ENCODE data around the gene TFAP2A. TPM values are rescaled to one million over a fixed set of nuclear protein-coding genes. Genes with fewer than 3 reads are reported as not detected.

Gene TFAP2A
- total RNA-seq, 1 experiment from 2014 or later, result 24.3 TPM

DNA sequence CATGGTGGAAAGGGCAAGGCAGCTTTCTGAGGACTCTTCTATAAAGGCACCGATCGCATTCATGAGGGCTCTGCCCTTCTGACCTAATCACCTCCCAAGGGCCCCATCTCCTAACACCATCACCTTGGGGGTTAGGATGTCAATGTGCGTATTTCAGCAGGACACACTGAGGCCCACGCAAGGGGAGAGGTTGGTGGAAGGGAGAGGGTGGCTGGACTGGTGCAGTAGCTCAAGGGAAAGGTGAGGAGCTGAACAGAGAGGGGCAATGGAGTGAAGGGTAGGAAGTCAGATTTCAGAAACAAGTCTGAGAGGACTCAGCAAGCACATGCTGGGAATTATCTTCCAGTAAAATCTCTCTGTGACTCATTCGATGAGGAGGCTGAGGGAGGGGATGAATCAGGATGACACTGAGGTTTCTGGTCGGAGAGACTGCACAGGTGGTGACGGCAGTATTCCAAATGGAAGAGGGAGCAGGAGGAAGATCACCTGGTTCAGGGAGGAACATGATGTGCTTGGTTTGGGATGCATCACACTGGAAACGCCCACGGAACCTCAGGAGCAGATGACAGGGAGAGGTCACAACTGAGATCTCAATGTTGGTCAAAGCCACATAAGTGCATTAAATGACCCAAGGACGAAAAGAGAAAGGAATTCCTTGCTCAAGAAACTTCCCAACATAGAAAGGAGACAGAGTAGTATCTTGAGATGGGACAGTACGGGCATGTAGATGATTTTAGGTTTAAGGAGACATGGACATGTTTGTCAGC lies 67.1 kb downstream of the TFAP2A start:
- ChIA-PET CTCF (no interaction called here), RAD21 (ENCODE audit: low non-redundant PET in 1 of 2, low total read pairs in 2 of 2, uncharacterized antibody in 2 of 2, unreplicated experiment in 2 of 2) (no interaction called here)

More for the DNA sequence above, 67.1 kb downstream of the TFAP2A start:
- Histone ChIP-seq H3K4me2 (ENCODE audit: low read length) (peak overlapping the region; percentile 40), H4K20me1 (ENCODE audit: insufficient read depth) (no peaks in the 10 kb centered on the region), H3K9me2 (ENCODE audit: insufficient read depth) (no peaks in the 10 kb centered on the region), H2AFZ (ENCODE audit: low read depth, low read length, poor library complexity, severe bottlenecking) (no peak overlapping the region), H3K9ac (ENCODE audit: low read length) (no peak overlapping the region), H3K36me3 (ENCODE audit: control insufficient read depth in 1 of 2, insufficient read depth in 2 of 2, low read length in 2 of 2) (no peaks in the 10 kb centered on the region), H3K27me3 (ENCODE audit: insufficient read depth, low read length) (no peaks in the 10 kb centered on the region), H3K4me3 (replicated peaks in 1 of 2; ENCODE audit: low read depth in 1 of 2, low read length in 2 of 2) (no peak overlapping the region), H3K9me3 (ENCODE audit: control insufficient read depth in 1 of 2, insufficient read depth in 1 of 2, low read depth in 1 of 2, low read length in 2 of 2) (no peaks in the 10 kb centered on the region), H3K79me2 (ENCODE audit: insufficient read depth, low read length) (no peaks in the 10 kb centered on the region), H3K27ac (ENCODE audit: low read depth, low read length) (no peak overlapping the region), H3K4me1 (ENCODE audit: control insufficient read depth in 1 of 2, insufficient read depth in 2 of 2, low read length in 2 of 2) (peaks cover 0 to 11% of the 10 kb centered on the region in 2 experiments; a peak in 2 of 4 replicates)
- TF ChIP-seq POLR2AphosphoS5 (IDR thresholded peaks at IDR 0.05; ENCODE audit: low read depth, low read length) (no peak), FOSL1 (IDR thresholded peaks at IDR 0.05; ENCODE audit: low read depth) (peak; percentile 42; the same call in 1 of the 2 replicates)
- TF ChIP-seq, protein P1, sequence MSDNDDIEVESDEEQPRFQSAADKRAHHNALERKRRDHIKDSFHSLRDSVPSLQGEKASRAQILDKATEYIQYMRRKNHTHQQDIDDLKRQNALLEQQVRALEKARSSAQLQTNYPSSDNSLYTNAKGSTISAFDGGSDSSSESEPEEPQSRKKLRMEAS (IDR thresholded peaks at IDR 0.05), result peak; percentile 51; the same call in 1 of the 2 replicates
- no TSS peak for BruUV-seq (replicated peaks)
- ATAC-seq, result peak; percentile 62
- POLR2A ChIA-PET, result no interaction called here
- DNase-seq (ENCODE audit: low read depth, low spot score), result peak; percentile 8
- intact Hi-C loops (cut with micrococcal nuclease), result no loop called here

Small RNA genes within 50 kb of the gene (microRNA-seq; reads per million reads assigned to microRNA genes)
- gene MIR5689 (ENCODE audit: borderline number of aligned reads), result not detected

Other genes starting within 250 kb of the TFAP2A start
- gene GCNT2, start 106.3 kb upstream of the TFAP2A start, total RNA-seq (2021; ENCODE audit: unreplicated experiment), result 0.74 TPM